ENCODE results near the gene TH. TPM values are rescaled to one million over a fixed set of nuclear protein-coding genes. Genes with fewer than 3 reads are reported as not detected.
A peak's percentile ranks its signal among the peaks of the same experiment; 100 is the strongest.
"Not testable (repeated sequence)": the region's sequence is repeated elsewhere in the genome, so short reads cannot be mapped to it uniquely, and the experiment has no call there.

The TH gene
- total RNA-seq, 4 donors from 2014 or later = 1.3 TPM; not detected in 3

- Histone ChIP-seq H3K9me3 (no peaks in the 10 kb centered on the region), H3K36me3 (no peaks in the 10 kb centered on the region), H3K4me1 (peaks cover 0 to 4% (median 0%) of the 10 kb centered on the region in 4 donors), H3K27me3 (peaks cover 0 to 43% (median 0%) of the 10 kb centered on the region in 4 donors), H3K4me3 (no peak overlapping the region), H3K27ac (replicated peaks in 1 of 4) (no peak overlapping the region)
- no peak for DNase-seq (ENCODE audit: extremely low spot score)
- no peak for TF ChIP-seq POLR2AphosphoS5 (IDR thresholded peaks at IDR 0.05)
- TF ChIP-seq POLR2A (IDR thresholded peaks at IDR 0.05; ENCODE audit: low read depth) = no peak
- no peak for TF ChIP-seq EP300 (IDR thresholded peaks at IDR 0.05)
- intact Hi-C loops (cut with DNase I) = loop anchor here (2.0 to 10.0 kb wide), 2 partner anchors 109 to 339 kb away; no protein-coding TSS in a partner anchor
- 100% methylated on average over 1 of the region's 7 CpGs for WGBS
Measured at GRCh38 chr11:2195756-2196088, 24.1 kb upstream of the TH start.

GRCh38 chr11:2194877-2195755 is 23.5 kb upstream of the TH start:
- H3K4me1 ChIP-seq = peaks cover 0 to 4% (median 0%) of the 10 kb centered on the region in 4 donors
- H3K27me3 ChIP-seq = peaks cover 0 to 49% (median 0%) of the 10 kb centered on the region in 4 donors
- intact Hi-C loops (cut with DNase I) = loop anchor here (10.0 kb wide), 1 partner anchor 340 kb away; no protein-coding TSS in a partner anchor
- no peak for DNase-seq (ENCODE audit: extremely low spot score)
- TF ChIP-seq CTCF (IDR thresholded peaks at IDR 0.05) (peak; percentile 48 to 80 (median 53)), EP300 (IDR thresholded peaks at IDR 0.05) (no peak)
- H3K27ac ChIP-seq (replicated peaks in 1 of 4) = no peak overlapping the region
- no peak overlapping the region for H3K4me3 ChIP-seq
- H3K36me3 ChIP-seq = no peaks in the 10 kb centered on the region
- 34% methylated on average over 13 of the region's 24 CpGs for WGBS
- no peaks in the 10 kb centered on the region for H3K9me3 ChIP-seq

- not testable (repeated sequence) for DNase-seq (ENCODE audit: extremely low spot score); H3K4me1 ChIP-seq; H3K27ac ChIP-seq (replicated peaks in 1 of 4); H3K36me3 ChIP-seq; H3K9me3 ChIP-seq; H3K4me3 ChIP-seq
- H3K27me3 ChIP-seq = peaks cover 0 to 56% (median 0%) of the 10 kb centered on the region in 4 donors
- intact Hi-C loops (cut with DNase I) = loop anchor here (10.0 kb wide), 1 partner anchor 341 kb away; no protein-coding TSS in a partner anchor
- 82% methylated on average over 12 of the region's 20 CpGs for WGBS
Measured at GRCh38 chr11:2193888-2194595, 22.4 kb upstream of the TH start.

GRCh38 chr11:2193099-2193887 is 21.7 kb upstream of the TH start:
- Histone ChIP-seq H3K27ac (replicated peaks in 1 of 4) (no peak overlapping the region), H3K27me3 (peaks cover 0 to 62% (median 0%) of the 10 kb centered on the region in 4 donors), H3K9me3 (no peaks in the 10 kb centered on the region), H3K4me1 (peaks cover 0 to 4% (median 0%) of the 10 kb centered on the region in 4 donors), H3K36me3 (no peaks in the 10 kb centered on the region), H3K4me3 (no peak overlapping the region)
- TF ChIP-seq EP300 (IDR thresholded peaks at IDR 0.05) (no peak), POLR2AphosphoS5 (IDR thresholded peaks at IDR 0.05) (no peak), POLR2A (IDR thresholded peaks at IDR 0.05; ENCODE audit: low read depth) (no peak)
- DNase-seq (ENCODE audit: extremely low spot score) = no peak
- WGBS = 92% methylated on average over 14 of the region's 26 CpGs
- intact Hi-C loops (cut with DNase I) = loop anchor here (10.0 kb wide), 1 partner anchor 342 kb away; no protein-coding TSS in a partner anchor

- intact Hi-C loops (cut with DNase I) = loop anchor here (10.0 kb wide), 1 partner anchor 342 kb away; no protein-coding TSS in a partner anchor
- peaks cover 0 to 68% (median 0%) of the 10 kb centered on the region in 4 donors for H3K27me3 ChIP-seq
Measured at GRCh38 chr11:2192435-2192834, 20.8 kb upstream of the TH start.

More at GRCh38 chr11:2192435-2192834, 20.8 kb upstream of the TH start:
- WGBS = 90% methylated on average over 7 of the region's 10 CpGs
- Histone ChIP-seq H3K36me3 (no peaks in the 10 kb centered on the region), H3K27ac (replicated peaks in 1 of 4) (no peak overlapping the region), H3K4me1 (peaks cover 0 to 4% (median 0%) of the 10 kb centered on the region in 4 donors), H3K9me3 (no peaks in the 10 kb centered on the region), H3K4me3 (no peak overlapping the region)
- no peak for DNase-seq (ENCODE audit: extremely low spot score)
- TF ChIP-seq EP300 (IDR thresholded peaks at IDR 0.05) (no peak), CTCF (IDR thresholded peaks at IDR 0.05) (no peak), POLR2AphosphoS5 (IDR thresholded peaks at IDR 0.05) (no peak), POLR2A (IDR thresholded peaks at IDR 0.05; ENCODE audit: low read depth) (no peak)
